VCaP (cell line): Measurements from ENCODE around the gene MAPK14.

Source experiments
- H3K27ac ChIP-seq: fragments of 450-650 bp; 2 replicates; pipeline ENCODE4 v1.5.1; 2017
- CTCF ChIP-seq: fragments of 450-650 bp; conservative IDR thresholded peaks from 2 replicates; pipeline ENCODE4 v1.5.1; 2017; ENCODE audit warnings: mild to moderate bottlenecking, moderate library complexity

MAPK14 gene

GRCh38 chr6:36040958-36041357, 13.3 kb downstream of the MAPK14 start:
- no peak for TF ChIP-seq CTCF
- no peak overlapping the region for H3K27ac ChIP-seq

GRCh38 chr6:36042618-36043260, 15.1 kb downstream of the MAPK14 start:
- no peak for TF ChIP-seq CTCF
- H3K27ac ChIP-seq, result no peak overlapping the region

- TF ChIP-seq CTCF, result no peak
- no peak overlapping the region for H3K27ac ChIP-seq
Measured at GRCh38 chr6:36049582-36049981, 22.0 kb downstream of the MAPK14 start.

- no peak for TF ChIP-seq CTCF
- no peak overlapping the region for H3K27ac ChIP-seq
Measured at GRCh38 chr6:36050305-36050704, 22.7 kb downstream of the MAPK14 start.

- H3K27ac ChIP-seq, result no peak overlapping the region; the same call in 1 of the 2 replicates
- TF ChIP-seq CTCF, result no peak
Measured at GRCh38 chr6:36050947-36051710, 23.5 kb downstream of the MAPK14 start.

- TF ChIP-seq CTCF, result no peak
- peak overlapping the region; percentile 7; the same call in 1 of the 2 replicates for H3K27ac ChIP-seq
Measured at GRCh38 chr6:36052097-36052496, 24.5 kb downstream of the MAPK14 start.

- TF ChIP-seq CTCF, result no peak
- H3K27ac ChIP-seq, result no peak overlapping the region
Measured at GRCh38 chr6:36053878-36054277, 26.3 kb downstream of the MAPK14 start.
